Measurements from ENCODE around the gene MPHOSPH10. TPM values are rescaled to one million over a fixed set of nuclear protein-coding genes. Genes with fewer than 3 reads are reported as not detected.

Gene MPHOSPH10
- total RNA-seq, 1 donor from 2014 or later = 28.6 TPM

GRCh38 chr2:71122387-71123298 is 7.8 kb upstream of the MPHOSPH10 start:
- H3K27me3 Mint-ChIP-seq (ENCODE audit: low read depth) = no peaks in the 10 kb centered on the region
- no peaks in the 10 kb centered on the region for H3K9me3 Mint-ChIP-seq (ENCODE audit: low read depth)
- TF ChIP-seq CTCF (IDR thresholded peaks at IDR 0.05) = no peak
- no peak for DNase-seq (ENCODE audit: low spot score)
- H3K4me3 Mint-ChIP-seq (ENCODE audit: unreplicated experiment) = no peak overlapping the region
- H3K27ac Mint-ChIP-seq (ENCODE audit: unreplicated experiment) = no peak overlapping the region
- peaks cover 23% of the 10 kb centered on the region for H3K36me3 Mint-ChIP-seq (ENCODE audit: low read depth)
- H3K4me1 Mint-ChIP-seq (ENCODE audit: low read depth) = peaks cover 14% of the 10 kb centered on the region

GRCh38 chr2:71125506-71126294 is 4.7 kb upstream of the MPHOSPH10 start:
- DNase-seq (ENCODE audit: low spot score) = no peak
- TF ChIP-seq CTCF (IDR thresholded peaks at IDR 0.05) = no peak
- Mint-ChIP-seq H3K4me3 (ENCODE audit: unreplicated experiment) (no peak overlapping the region), H3K27ac (ENCODE audit: unreplicated experiment) (peak overlapping the region; percentile 22), H3K4me1 (ENCODE audit: low read depth) (peaks cover 25% of the 10 kb centered on the region), H3K9me3 (ENCODE audit: low read depth) (no peaks in the 10 kb centered on the region), H3K27me3 (ENCODE audit: low read depth) (no peaks in the 10 kb centered on the region), H3K36me3 (ENCODE audit: low read depth) (peaks cover 9% of the 10 kb centered on the region)

DNA sequence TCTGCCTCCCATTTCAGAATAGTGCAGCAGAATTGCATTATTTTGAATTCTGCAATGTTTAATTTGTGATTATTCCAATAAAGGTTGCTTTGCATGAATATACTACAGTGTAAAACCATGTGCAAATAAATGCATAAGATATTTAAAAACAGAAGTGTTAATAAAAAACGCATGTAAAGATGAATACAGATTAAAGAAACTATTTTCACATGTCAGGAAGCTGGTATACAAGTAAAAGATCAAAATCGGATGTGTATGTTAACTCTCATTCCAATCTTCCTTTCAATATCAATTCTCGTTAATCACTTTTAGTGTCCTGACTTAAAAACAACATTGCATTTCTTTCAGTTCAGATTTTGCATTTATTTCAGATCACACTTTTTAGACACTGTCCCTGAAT is 3.5 kb upstream of the MPHOSPH10 start:
- H3K4me3 Mint-ChIP-seq (ENCODE audit: unreplicated experiment) = no peak overlapping the region
- TF ChIP-seq CTCF (IDR thresholded peaks at IDR 0.05) = no peak
- no peaks in the 10 kb centered on the region for H3K27me3 Mint-ChIP-seq (ENCODE audit: low read depth)
- no peak overlapping the region for H3K27ac Mint-ChIP-seq (ENCODE audit: unreplicated experiment)
- peaks cover 25% of the 10 kb centered on the region for H3K4me1 Mint-ChIP-seq (ENCODE audit: low read depth)
- no peaks in the 10 kb centered on the region for H3K9me3 Mint-ChIP-seq (ENCODE audit: low read depth)
- DNase-seq (ENCODE audit: low spot score) = no peak
- peaks cover 7% of the 10 kb centered on the region for H3K36me3 Mint-ChIP-seq (ENCODE audit: low read depth)

- H3K36me3 Mint-ChIP-seq (ENCODE audit: low read depth) = peaks cover 5% of the 10 kb centered on the region
- no peaks in the 10 kb centered on the region for H3K9me3 Mint-ChIP-seq (ENCODE audit: low read depth)
- H3K27me3 Mint-ChIP-seq (ENCODE audit: low read depth) = no peaks in the 10 kb centered on the region
- peaks cover 25% of the 10 kb centered on the region for H3K4me1 Mint-ChIP-seq (ENCODE audit: low read depth)
- no peak overlapping the region for H3K4me3 Mint-ChIP-seq (ENCODE audit: unreplicated experiment)
- no peak for DNase-seq (ENCODE audit: low spot score)
- H3K27ac Mint-ChIP-seq (ENCODE audit: unreplicated experiment) = no peak overlapping the region
- TF ChIP-seq CTCF (IDR thresholded peaks at IDR 0.05) = no peak
These were observed 1.1 kb upstream of the MPHOSPH10 start for GRCh38 chr2:71129114-71129901.

GRCh38 chr2:71129902-71130151 is 607 bp upstream of the MPHOSPH10 start:
- H3K36me3 Mint-ChIP-seq (ENCODE audit: low read depth) = peaks cover 6% of the 10 kb centered on the region
- DNase-seq (ENCODE audit: low spot score) = no peak
- TF ChIP-seq CTCF (IDR thresholded peaks at IDR 0.05) = no peak
- H3K27me3 Mint-ChIP-seq (ENCODE audit: low read depth) = no peaks in the 10 kb centered on the region
- H3K4me1 Mint-ChIP-seq (ENCODE audit: low read depth) = peaks cover 25% of the 10 kb centered on the region
- H3K9me3 Mint-ChIP-seq (ENCODE audit: low read depth) = no peaks in the 10 kb centered on the region
- no peak overlapping the region for H3K4me3 Mint-ChIP-seq (ENCODE audit: unreplicated experiment)
- H3K27ac Mint-ChIP-seq (ENCODE audit: unreplicated experiment) = no peak overlapping the region

Measured in chondrocyte (in vitro differentiated cells).